Endothelial cell of hepatic sinusoid (primary cell): ENCODE data around the gene UNC5A.

Experiments
- in situ Hi-C: cut with HindIII; loops from 2 replicates; pipeline ENCODE4 v1.10.0; 2017; ENCODE audit warnings: low sequenced_read_pairs

The UNC5A gene

GRCh38 chr5:176810081-176810597, at the start of gene UNC5A:
TSS of gene UNC5A (plus strand) at chr5:176810559. CDS start at chr5:176810751, 192 bp downstream.
- in situ Hi-C loops = no loop called here

DNA sequence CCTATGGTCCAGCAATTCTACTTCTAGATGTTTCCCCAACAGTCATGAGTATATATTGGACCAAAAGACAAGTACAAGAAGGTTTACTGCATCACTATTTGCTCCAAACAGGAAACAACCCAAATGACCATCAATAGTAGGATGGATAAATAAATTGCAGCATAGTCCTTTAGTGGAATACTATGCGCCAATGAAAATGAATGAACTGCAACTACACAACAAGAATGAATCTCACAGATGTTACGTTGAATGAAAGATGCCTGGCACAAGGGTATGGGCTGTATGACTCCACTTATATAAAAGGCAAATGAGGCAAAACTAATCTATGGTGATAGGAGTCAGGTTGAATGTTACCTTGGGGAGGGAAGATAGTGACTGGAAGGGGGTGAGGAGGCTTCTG, 48.6 kb upstream of the UNC5A start:
- in situ Hi-C loops = no loop called here

GRCh38 chr5:176762489-176762888, 47.9 kb upstream of the UNC5A start:
- in situ Hi-C loops = no loop called here

DNA sequence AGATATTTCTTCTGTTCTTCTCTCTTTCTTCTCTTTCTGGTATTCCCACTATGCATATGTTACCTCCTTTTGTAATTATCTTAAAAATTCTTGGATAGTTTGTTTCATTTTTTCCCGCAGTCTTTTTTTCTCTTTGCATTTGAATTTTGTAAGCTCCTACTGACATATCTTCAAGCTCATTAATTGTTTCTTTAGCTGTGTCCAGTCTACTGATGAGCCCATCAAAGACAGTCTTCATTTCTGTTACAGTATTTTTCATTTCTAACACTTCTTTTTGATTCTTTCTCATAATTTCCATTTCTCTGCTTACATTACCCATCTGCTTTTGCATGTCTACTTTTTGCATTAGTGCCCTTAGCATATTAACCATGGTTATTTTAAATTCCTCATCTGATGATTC, 44.7 kb upstream of the UNC5A start:
- in situ Hi-C loops = no loop called here

DNA sequence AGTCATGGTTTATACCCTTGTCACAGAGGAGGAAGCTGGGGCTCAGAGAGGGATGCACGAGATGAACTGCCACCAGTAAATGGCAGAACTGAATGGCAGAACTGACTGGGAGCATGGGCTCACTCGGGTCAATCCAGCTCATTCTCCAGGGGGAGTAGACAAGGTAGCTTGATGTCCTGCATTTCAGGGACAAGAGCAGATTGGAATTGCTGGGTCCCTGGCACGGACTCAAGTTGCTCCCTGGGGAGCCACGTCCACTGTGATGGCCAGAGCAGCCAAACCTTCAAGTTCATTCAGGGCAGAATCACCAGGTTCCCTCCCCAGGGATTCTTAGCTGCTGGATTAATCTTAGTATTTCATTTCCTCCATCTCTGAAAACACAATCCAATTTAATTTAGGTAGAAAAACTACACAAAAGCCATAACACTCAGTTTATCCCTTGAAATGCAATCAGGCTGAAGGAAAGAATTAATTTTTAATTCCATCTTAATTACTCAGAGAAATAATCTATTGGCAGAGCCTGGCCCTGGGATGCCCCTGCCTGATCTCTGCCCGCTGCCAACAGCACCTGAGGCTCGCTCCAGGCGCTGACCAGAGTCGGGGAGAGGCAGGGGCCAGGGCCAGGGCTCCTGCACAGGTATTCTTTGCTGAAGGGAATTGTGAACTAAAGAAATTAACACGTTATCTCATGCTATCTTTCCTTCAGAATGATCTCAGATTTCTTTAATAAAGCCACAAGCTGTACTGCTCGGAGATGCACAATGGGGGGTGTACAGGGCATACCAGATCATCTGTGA, 42.0 kb upstream of the UNC5A start:
- in situ Hi-C loops = no loop called here

GRCh38 chr5:176769911-176770310, 40.4 kb upstream of the UNC5A start:
- in situ Hi-C loops = no loop called here

GRCh38 chr5:176770431-176770830, 39.9 kb upstream of the UNC5A start:
- in situ Hi-C loops = no loop called here

DNA sequence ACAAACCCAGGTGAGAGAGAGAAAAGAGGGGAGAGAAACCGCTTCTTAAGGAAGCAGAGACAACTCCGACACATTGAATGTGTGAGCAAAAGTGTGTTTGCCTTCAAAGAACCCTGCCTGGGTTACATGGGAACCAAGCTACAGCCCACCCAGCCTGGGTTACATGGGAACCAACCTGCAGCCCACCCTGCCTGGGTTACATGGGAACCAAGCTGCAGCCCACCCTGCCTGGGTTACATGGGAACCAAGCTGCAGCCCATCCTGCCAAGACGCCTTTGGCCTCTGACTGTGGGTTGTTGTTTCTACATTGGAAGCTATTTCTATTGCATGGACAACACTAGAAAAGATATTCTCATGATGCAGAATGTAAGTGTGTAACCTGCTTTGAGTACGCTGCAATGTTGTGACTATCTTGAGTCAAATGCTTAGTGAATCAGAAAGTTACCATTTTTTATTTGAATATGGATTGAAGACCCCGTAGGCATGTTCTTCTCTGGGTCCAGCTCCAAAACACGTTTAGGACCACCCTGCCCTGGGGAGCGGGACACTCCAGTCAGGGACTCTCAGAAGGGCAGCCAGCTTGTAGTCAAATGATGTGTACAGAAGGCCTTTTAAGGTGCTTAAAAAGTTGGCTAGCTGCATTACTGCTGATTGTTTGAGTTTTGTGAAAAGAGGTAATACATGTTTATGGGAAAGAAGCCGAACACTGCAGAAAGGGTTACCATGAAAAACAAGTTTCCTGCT, 39.1 kb upstream of the UNC5A start:
- in situ Hi-C loops = no loop called here

DNA sequence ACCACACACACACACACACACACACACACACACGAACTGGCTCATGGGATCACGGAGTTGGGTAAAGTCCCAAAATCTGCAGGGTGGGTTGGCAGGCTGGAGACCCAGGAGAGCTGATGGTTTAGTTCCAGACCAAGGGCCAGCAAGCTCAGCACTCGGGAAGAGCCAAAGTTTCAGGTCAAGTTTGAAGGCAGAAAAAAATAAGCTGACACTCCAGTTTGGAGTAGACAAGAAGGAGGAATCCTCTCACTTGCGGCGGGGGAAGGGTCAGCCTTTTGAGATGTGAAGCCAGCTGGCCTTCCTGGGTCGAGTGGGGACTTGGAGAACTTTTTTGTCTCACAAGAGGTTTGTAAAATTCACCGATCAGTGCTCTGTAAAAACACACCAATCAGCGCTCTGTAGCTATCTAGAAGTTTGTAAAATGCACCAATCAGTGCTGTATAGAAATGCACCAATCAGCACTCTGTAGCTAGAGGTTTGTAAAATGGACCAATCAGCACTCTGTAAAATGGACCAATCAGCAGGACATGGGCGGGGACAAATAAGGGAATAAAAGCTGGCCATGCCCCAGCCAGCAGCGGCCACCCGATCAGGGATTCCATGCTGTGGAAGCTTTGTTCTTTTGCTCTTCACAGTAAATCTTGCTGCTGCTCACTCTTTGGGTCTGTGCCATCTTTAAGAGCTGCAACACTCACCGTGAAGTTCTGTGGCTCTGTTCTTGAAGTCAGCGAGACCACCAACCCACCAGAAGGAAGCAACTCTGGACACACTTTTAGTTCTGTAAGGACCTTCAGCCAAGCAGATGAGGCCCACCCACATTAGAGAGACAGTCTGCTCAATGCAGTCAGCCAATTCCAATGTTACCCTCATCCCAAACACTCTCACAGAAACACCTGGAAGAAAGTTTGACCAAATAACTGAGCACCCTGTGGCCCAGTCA, 37.8 kb upstream of the UNC5A start:
- in situ Hi-C loops = no loop called here

- in situ Hi-C loops = no loop called here
Measured at GRCh38 chr5:176773408-176774035, 36.8 kb upstream of the UNC5A start.

DNA sequence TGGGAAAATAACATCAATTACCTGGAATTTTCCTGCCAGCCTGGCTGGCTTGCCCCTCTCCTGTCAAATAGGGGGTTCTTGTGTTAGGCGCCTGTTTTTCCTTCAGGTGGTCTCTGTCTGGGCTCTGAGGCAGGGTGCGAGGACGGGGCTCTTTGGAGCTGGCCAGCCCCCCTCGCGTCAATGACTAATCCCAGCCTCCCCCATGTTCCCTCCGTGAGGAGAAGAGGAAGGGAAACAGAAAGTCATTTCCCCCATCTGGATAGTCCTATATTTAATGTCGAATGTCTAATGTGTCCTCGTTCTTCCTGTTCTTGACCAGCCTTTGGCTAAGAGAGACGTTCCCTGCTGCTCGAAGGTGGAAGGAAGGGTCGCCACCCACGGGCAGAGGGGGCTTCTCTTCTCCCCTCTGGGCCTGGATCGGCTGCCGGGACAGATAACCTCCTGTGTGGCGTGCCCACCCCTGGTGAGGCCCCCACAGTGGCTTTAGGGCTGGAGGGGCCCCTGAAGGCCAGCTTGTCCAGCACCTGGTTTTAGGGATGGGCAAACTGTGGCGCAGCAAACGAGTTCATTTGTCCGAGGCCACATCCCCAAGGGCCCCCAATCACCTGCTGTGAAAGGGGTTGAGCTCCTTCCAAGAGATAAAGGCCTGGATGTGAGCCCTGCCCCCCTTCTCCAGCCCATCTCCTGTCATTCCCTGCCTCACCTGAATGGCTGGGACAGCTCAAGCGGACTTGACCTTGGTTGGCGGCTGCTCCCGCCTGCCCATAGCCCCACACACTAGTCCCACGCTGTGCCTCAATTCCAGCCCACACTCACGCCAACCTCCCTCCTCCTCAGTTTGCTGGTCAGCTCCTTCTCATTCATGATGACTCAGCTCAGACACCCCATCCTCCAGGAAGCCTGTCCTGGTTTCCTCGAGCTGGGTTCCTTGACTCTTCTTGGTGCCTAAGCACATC, 35.9 kb upstream of the UNC5A start:
- in situ Hi-C loops = no loop called here

DNA sequence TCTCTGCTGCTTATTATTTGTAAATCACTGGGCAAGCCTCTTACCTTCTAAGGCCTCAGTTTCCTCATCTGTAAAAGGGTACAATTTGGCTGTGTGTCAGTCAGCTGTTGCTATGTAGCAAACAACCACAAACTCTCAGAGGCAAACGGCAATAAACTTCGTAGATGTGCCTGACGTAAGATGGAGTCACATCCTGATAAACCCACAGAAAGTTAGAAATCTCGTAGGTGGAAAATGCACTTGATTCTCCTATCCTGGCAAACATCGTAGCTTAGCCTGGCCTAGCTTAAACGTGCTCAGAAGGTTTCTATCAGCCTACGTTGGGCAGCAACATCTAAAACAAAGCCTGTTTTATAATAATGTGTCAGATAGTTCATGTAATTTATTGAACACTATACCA, 35.0 kb upstream of the UNC5A start:
- in situ Hi-C loops = no loop called here

GRCh38 chr5:176776141-176776865, 34.1 kb upstream of the UNC5A start:
- in situ Hi-C loops = no loop called here

DNA sequence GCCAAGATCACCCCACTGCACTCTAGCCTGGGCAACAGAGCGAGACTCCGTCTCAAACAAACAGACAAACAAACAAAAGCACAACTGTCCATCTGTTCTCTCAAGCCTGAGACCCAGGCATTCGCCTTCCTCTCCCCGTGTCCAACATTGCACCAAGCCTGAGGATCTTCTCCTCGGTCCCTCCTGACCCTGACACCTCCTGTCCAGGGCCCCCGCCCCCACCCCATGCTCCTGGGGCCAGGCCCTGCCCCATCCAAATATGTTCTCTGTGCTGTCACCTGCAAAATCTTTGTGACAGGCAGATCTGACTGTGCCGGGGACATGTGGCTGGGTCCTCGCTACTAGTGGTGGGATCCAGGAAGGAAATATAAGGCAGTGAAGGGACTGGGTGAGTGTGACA, 33.4 kb upstream of the UNC5A start:
- in situ Hi-C loops = no loop called here

DNA sequence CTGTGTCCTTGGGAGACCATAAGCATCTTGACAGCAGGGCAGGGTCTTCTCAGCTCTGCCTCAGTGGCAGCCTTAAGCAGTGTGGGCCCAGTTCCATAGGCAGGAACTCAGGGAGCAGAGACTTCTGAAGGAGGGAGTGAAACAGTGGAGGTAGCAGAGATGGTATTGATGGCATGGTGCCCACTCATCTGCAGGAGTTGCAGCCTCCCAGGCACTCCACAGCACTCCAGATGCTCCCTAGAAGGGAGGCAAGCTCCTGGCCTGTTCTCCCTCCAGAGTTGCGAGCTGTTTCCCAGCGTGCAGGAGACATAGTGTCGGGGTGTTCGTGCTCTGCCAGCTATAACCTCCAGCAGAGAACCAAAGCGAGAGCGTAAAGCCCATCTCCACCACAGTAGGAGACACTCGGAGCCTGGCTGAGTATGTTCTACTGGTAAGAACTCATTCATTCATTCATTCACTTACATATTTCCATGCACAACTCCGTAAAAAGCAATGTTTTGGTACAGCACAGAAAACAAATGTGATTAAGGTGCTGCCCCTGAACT, 31.4 kb upstream of the UNC5A start:
- in situ Hi-C loops = no loop called here

DNA sequence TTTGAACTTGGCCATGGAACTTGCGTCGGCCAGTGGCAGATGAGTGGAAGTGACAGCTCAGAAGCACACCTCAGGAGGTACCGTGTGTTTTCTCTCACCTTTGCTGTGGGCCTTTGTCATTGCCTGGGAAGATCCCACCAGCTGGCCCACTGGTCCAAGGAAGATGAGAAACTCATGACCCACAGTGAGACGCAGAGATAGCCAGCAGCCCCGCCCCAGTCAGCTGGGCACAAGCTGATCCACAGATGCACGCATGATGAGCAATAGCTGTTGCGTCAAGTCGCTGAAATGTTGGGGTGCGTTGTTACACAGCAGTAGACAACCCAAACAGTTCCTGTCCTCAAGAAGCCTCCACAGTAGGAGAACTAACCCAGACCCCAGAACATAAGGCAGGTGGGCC, 30.8 kb upstream of the UNC5A start:
- in situ Hi-C loops = no loop called here

DNA sequence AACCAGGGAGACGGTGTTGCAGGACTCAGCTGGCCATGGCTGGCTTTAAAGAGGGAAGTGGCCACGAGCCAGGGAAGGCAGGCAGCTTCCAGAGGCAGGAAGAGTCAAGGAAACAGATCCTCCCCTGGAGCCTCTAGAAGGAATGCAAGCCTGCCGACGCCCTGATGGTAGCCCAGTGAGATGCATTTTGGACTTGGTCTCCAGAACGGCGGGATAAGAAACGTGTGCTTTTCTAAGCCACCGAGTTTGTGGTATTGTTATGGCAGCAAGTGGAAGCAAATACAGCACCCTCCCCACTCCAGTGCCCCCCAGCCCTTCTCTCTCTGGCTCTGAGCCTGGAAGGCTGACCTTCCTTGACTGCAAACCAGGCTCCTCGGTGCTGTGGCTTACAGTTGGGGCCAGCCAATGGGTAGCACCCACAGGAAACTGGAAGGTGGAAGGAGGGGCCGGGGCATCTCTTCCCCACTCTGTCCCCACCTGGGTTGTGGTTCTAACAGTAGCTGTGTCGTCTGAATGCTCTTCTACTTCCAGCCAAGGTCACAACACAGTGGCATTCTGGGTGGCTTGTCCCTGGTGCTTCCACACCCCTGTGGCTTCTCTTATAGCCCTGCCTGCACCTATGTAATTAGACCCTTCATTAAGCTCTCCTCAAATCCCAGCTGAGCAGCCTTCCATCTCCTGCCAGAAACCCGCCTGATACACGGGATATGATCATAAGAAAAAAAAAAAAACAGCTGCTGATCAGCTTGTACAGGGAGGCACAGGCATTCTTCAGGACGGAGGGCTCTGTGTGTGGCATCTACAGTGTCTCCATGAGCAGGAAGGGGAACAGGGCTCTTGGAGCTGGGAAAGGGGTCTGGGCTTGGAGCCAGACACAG, 29.9 kb upstream of the UNC5A start:
- in situ Hi-C loops = no loop called here

- in situ Hi-C loops = no loop called here
Measured at GRCh38 chr5:176781054-176781375, 29.3 kb upstream of the UNC5A start.
